GM12878 (cell line): ENCODE data around the gene MAD1L1. TPM values are rescaled to one million over a fixed set of nuclear protein-coding genes. Genes with fewer than 3 reads are reported as not detected.

Experiments
- ATAC-seq: fragments of 200-7000 bp; cut with Tn5 transposase; 3 replicates; pipeline ENCODE4 v1.9.1; 2020; ENCODE audit warnings: mild to moderate bottlenecking, moderate library complexity
- BruUV-seq: library from RNA; stranded (reverse); fragments of 400-500 nt; replicated peaks from 2 replicates; lab custom pipeline; 2021; lab: Mats Ljungman, UMichigan
- CTCF ChIA-PET: fragments of 300-600 bp; sonication (Branson Sonifier 250); formaldehyde crosslinking; extraction: SDS; loops from one replicate; lab custom pipeline; 2021; ENCODE audit warnings: inconsistent platforms; lab: Yijun Ruan, JAX
- POLR2A ChIA-PET: fragments of 350-600 bp; formaldehyde crosslinking; extraction: SDS; loops from one replicate; lab custom pipeline; 2021; ENCODE audit warnings: inconsistent platforms; lab: Charles Lee
- RAD21 ChIA-PET: fragments of 300-600 bp; sonication (Branson Sonifier 250); formaldehyde crosslinking; loops from one replicate; lab custom pipeline; 2023; ENCODE audit warnings: antibody characterized with exemption; ENCODE audit not compliant: unreplicated experiment; lab: Charles Lee
- SMC1A ChIA-PET: fragments of 300-600 bp; sonication (Branson Sonifier 250); formaldehyde crosslinking; loops from one replicate; lab custom pipeline; 2023; ENCODE audit not compliant: unreplicated experiment, uncharacterized antibody; lab: Charles Lee
- DNase-seq: peaks from one replicate; pipeline ENCODE4 v3.0.0-alpha.2; 2011; ENCODE audit warnings: low read depth, low spot score
- FAIRE-seq: peaks from 3 replicates; lab custom pipeline; 2011; peaks lifted over from hg19 to GRCh38; lab: Jason Lieb, UNC
- H2AFZ ChIP-seq: 2 replicates; pipeline ENCODE4 v1.6.0; 2011; ENCODE audit warnings: low read depth, low read length, control low read depth; ENCODE audit not compliant: control insufficient read depth
- H3K27ac ChIP-seq: 2 replicates; pipeline ENCODE4 v1.5.1; 2011; ENCODE audit warnings: control low read depth; ENCODE audit not compliant: control insufficient read depth, insufficient read depth
- H3K27me3 ChIP-seq, 2 experiments: replicated peaks in 1 of 2; 2 replicates each; pipeline versions ENCODE4 v1.6.0 to v1.6.1; 2011; ENCODE audit warnings: low read length in 1 of 2; ENCODE audit not compliant: control insufficient read depth in 2 of 2, insufficient read depth in 2 of 2
- H3K36me3 ChIP-seq, 2 experiments: 2 replicates each; pipeline ENCODE4 v1.5.1; 2011; ENCODE audit warnings: low read length in 1 of 2; ENCODE audit not compliant: control insufficient read depth in 2 of 2, insufficient read depth in 2 of 2
- H3K4me1 ChIP-seq: 2 replicates; pipeline ENCODE4 v1.6.1; 2011; ENCODE audit warnings: mild to moderate bottlenecking, low read length, moderate library complexity, mixed read lengths; ENCODE audit not compliant: control insufficient read depth, insufficient read depth
- H3K4me2 ChIP-seq: 2 replicates; pipeline ENCODE4 v1.6.0; 2011; ENCODE audit warnings: control low read depth; ENCODE audit not compliant: control insufficient read depth, insufficient read depth
- H3K4me3 ChIP-seq: fragments of 200-600 bp; sonication (generic); 2 replicates; pipeline ENCODE4 v1.5.1; 2016
- H3K79me2 ChIP-seq: 2 replicates; pipeline ENCODE4 v1.6.0; 2011; ENCODE audit warnings: low read length; ENCODE audit not compliant: control insufficient read depth, insufficient read depth
- H3K9ac ChIP-seq: 2 replicates; pipeline ENCODE4 v1.8.0; 2011; ENCODE audit warnings: low read length, control low read depth, mixed read lengths; ENCODE audit not compliant: control insufficient read depth, insufficient read depth
- H3K9me3 ChIP-seq: replicated peaks from 3 replicates; pipeline ENCODE4 v1.5.1; 2011; ENCODE audit warnings: mild to moderate bottlenecking, low read length; ENCODE audit not compliant: control insufficient read depth, insufficient read depth
- H4K20me1 ChIP-seq: 2 replicates; pipeline ENCODE4 v1.6.0; 2011; ENCODE audit not compliant: control insufficient read depth, insufficient read depth
- GATAD2B ChIP-seq: fragments of 450-650 bp; conservative IDR thresholded peaks from 2 replicates; pipeline ENCODE4 v1.6.1; 2017; ENCODE audit warnings: low read depth, mild to moderate bottlenecking, moderate library complexity
- IKZF1 ChIP-seq: fragments of 450-650 bp; conservative IDR thresholded peaks from 2 replicates; pipeline ENCODE4 v1.6.1; 2017; ENCODE audit warnings: antibody characterized with exemption, mild to moderate bottlenecking
- JUNB ChIP-seq: IDR thresholded peaks from 2 replicates; pipeline ENCODE4 v1.6.1; 2016; ENCODE audit warnings: antibody characterized with exemption, mild to moderate bottlenecking
- KDM1A ChIP-seq: fragments of 200-600 bp; sonication (generic); IDR thresholded peaks from 2 replicates; pipeline ENCODE4 v1.6.1; 2016; ENCODE audit warnings: borderline replicate concordance
- POLR2A ChIP-seq: IDR thresholded peaks from 2 replicates; pipeline ENCODE4 v1.6.1; 2011; ENCODE audit warnings: low read depth, mild to moderate bottlenecking, low read length
- POLR2AphosphoS5 ChIP-seq: IDR thresholded peaks from 2 replicates; pipeline ENCODE4 v1.6.1; 2011; ENCODE audit warnings: mild to moderate bottlenecking, low read length, inconsistent platforms
- PRDM15 ChIP-seq: fragments of 450-650 bp; formaldehyde crosslinking; IDR thresholded peaks from 2 replicates; pipeline ENCODE4 v1.4.0; 2020; ENCODE audit warnings: mild to moderate bottlenecking, moderate library complexity
- RCOR1 ChIP-seq: conservative IDR thresholded peaks from 2 replicates; pipeline ENCODE4 v1.6.1; 2012; ENCODE audit warnings: low read depth, low read length, improper control_type of control experiment
- RELA ChIP-seq: fragments of 450-650 bp; IDR thresholded peaks from 2 replicates; pipeline ENCODE4 v1.8.0; 2014; ENCODE audit warnings: borderline replicate concordance; ENCODE audit not compliant: partially characterized antibody
- SP1 ChIP-seq: IDR thresholded peaks from one replicate; pipeline ENCODE4 v1.6.1; 2011; ENCODE audit warnings: low read depth, low read length
- SUZ12 ChIP-seq: fragments of 200-600 bp; sonication (generic); IDR thresholded peaks from one replicate; pipeline ENCODE4 v1.6.1; 2018; ENCODE audit warnings: antibody characterized with exemption, mild to moderate bottlenecking; ENCODE audit not compliant: unreplicated experiment
- TBL1XR1 ChIP-seq: IDR thresholded peaks from 2 replicates; pipeline ENCODE4 v1.6.1; 2012; ENCODE audit warnings: low read depth, low read length, improper control_type of control experiment
- ZBTB40 ChIP-seq: fragments of 450-650 bp; IDR thresholded peaks from 2 replicates; pipeline ENCODE4 v1.6.1; 2016; ENCODE audit warnings: mild to moderate bottlenecking, moderate library complexity, borderline replicate concordance
- WGBS: methylation state at CpG from one replicate; pipeline ENCODE4 v1.1.6; 2016; ENCODE audit warnings: low lambda C conversion rate; ENCODE audit not compliant: insufficient replicate concordance, insufficient coverage; ENCODE audit errors: missing lambda C conversion rate; 5-methylcytosine and 5-hydroxymethylcytosine counted together
- in situ Hi-C: fragments of 300-500 bp; cut with MboI; formaldehyde crosslinking; loops from 9 replicates; pipeline ENCODE4 v1.14.3; 2018; ENCODE audit warnings: mixed read lengths
- intact Hi-C: fragments of 100-400 bp; cut with micrococcal nuclease; formaldehyde crosslinking; loops from one replicate; pipeline ENCODE4 v1.14.2; 2022; ENCODE audit not compliant: unreplicated experiment
- polyA plus RNA-seq, 11 experiments: library from polyadenylated mRNA; depleted of rRNA in 4 of 11; unstranded in 6 of 11; stranded (reverse) in 5 of 11; fragments of >200 nt; fragmentation: Nextera tagmentation in 4 of 11; fragmentation: Illumina TruSeq in 1 of 11; extraction: Ambion mirVana in 4 of 11; extraction: Trizol in 1 of 11; gene quantifications; 1 replicate in 1 of 11; 2 replicates in 10 of 11; pipeline versions ENCODE4 v1.2.1 to v1.2.3, GENCODE V29; 2011 to 2016; ENCODE audit warnings: inconsistent platforms in 2 of 11, missing spikeins in 2 of 11, low read depth in 1 of 11
- total RNA-seq, 4 experiments: library from RNA; depleted of rRNA in 3 of 4; stranded (reverse); fragments of >200 nt in 3 of 4; fragmentation: Illumina TruSeq in 1 of 4; extraction: Trizol in 1 of 4; gene quantifications; 2 replicates each; pipeline versions ENCODE4 v1.2.1 to v1.2.3, GENCODE V29; 2013 to 2021
- TF ChIP-seq, protein P1 (sequence below): IDR thresholded peaks from 2 replicates; pipeline ENCODE4 v1.6.1; 2011; ENCODE audit warnings: low read depth, mild to moderate bottlenecking, low read length, moderate library complexity, borderline replicate concordance; ENCODE audit errors: extremely low read depth
- TF ChIP-seq, protein P2 (sequence below): IDR thresholded peaks from 2 replicates; pipeline ENCODE4 v1.6.1; 2012; ENCODE audit warnings: low read depth, low read length, improper control_type of control experiment
- TF ChIP-seq, protein P3 (sequence below): IDR thresholded peaks from 2 replicates; pipeline ENCODE4 v1.6.1; 2011; ENCODE audit warnings: borderline replicate concordance, low read depth, mild to moderate bottlenecking, moderate library complexity, mixed read lengths, low read length; ENCODE audit not compliant: insufficient read depth; ENCODE audit errors: extremely low read length

The MAD1L1 gene
- total and polyA plus RNA-seq, 10 of the 15 experiments (the other 5 are each of a cell fraction or from before 2014, with no cell fraction given) = 2.2 to 76.8 (median 38.3) TPM

DNA sequence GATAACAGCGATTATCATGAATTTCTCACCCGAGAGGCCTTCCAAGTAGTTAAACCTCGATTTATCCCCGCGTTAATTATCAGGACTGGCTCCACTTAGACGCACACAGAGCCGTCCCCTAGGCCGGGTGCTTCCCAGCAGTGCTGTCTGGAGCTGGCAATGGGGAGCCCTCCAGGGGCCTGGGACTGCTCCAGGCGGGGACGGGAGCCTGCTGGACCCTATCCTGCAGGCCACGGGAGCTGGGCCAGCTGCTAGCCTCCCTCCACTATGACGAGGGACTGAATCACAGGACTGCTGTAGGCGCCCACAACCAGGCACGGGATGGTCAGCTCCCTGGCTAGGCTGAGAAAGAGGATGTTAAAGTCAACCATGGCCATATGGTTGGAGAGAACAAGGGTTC, 333.5 kb downstream of the MAD1L1 start:
- Histone ChIP-seq H3K4me2 (no peak overlapping the region), H3K27ac (no peak overlapping the region), H3K9me3 (no peaks in the 10 kb centered on the region), H4K20me1 (no peaks in the 10 kb centered on the region), H3K9ac (no peak overlapping the region), H2AFZ (no peak overlapping the region), H3K4me1 (no peaks in the 10 kb centered on the region), H3K36me3 (peaks cover 0 to 6% of the 10 kb centered on the region in 2 experiments; a peak in 2 of 4 replicates), H3K4me3 (no peak overlapping the region), H3K79me2 (no peaks in the 10 kb centered on the region), H3K27me3 (no peaks in the 10 kb centered on the region)
- in situ Hi-C loops = no loop called here
- SMC1A ChIA-PET = no interaction called here
- ATAC-seq (no peak), FAIRE-seq (no peak), DNase-seq (no peak)
- RAD21 ChIA-PET = no interaction called here
- POLR2A ChIA-PET = no interaction called here
- CTCF ChIA-PET = no interaction called here
- WGBS = 81% methylated on average over 13 of the region's 14 CpGs
- no TSS peak for BruUV-seq
- intact Hi-C loops = no loop called here
- no peak for TF ChIP-seq GATAD2B
- no peak for TF ChIP-seq SP1
- TF ChIP-seq, protein P1, sequence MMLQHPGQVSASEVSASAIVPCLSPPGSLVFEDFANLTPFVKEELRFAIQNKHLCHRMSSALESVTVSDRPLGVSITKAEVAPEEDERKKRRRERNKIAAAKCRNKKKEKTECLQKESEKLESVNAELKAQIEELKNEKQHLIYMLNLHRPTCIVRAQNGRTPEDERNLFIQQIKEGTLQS = no peak
- no peak for TF ChIP-seq SUZ12
- TF ChIP-seq RCOR1 = no peak
- no peak for TF ChIP-seq KDM1A
- TF ChIP-seq TBL1XR1 = no peak
- no peak for TF ChIP-seq POLR2AphosphoS5
- no peak for TF ChIP-seq ZBTB40
- TF ChIP-seq POLR2A = no peak
- TF ChIP-seq RELA = no peak
- TF ChIP-seq PRDM15 (CRISPR knock-in tag) = no peak
- TF ChIP-seq, protein P2, sequence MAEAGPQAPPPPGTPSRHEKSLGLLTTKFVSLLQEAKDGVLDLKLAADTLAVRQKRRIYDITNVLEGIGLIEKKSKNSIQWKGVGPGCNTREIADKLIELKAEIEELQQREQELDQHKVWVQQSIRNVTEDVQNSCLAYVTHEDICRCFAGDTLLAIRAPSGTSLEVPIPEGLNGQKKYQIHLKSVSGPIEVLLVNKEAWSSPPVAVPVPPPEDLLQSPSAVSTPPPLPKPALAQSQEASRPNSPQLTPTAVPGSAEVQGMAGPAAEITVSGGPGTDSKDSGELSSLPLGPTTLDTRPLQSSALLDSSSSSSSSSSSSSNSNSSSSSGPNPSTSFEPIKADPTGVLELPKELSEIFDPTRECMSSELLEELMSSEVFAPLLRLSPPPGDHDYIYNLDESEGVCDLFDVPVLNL = no peak
- TF ChIP-seq, protein P3, sequence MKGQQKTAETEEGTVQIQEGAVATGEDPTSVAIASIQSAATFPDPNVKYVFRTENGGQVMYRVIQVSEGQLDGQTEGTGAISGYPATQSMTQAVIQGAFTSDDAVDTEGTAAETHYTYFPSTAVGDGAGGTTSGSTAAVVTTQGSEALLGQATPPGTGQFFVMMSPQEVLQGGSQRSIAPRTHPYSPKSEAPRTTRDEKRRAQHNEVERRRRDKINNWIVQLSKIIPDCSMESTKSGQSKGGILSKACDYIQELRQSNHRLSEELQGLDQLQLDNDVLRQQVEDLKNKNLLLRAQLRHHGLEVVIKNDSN = no peak
- no peak for TF ChIP-seq JUNB
- no peak for TF ChIP-seq IKZF1
